Breast epithelium (tissue), 4 donors: ENCODE results near the gene ZNF831. TPM values are rescaled to one million over a fixed set of nuclear protein-coding genes. Genes with fewer than 3 reads are reported as not detected.

ENCODE experiments used
- DNase-seq, 2 donors: peaks; one replicate each; pipeline ENCODE4 v3.0.0-alpha.2; 2019; ENCODE audit warnings: low spot score in 2 of 2
- H3K27ac ChIP-seq, 2 donors: fragments of 200-600 bp; sonication (generic) in 1 of 2; one replicate each; pipeline ENCODE4 v1.5.1; 2016 to 2019; ENCODE audit warnings: mild to moderate bottlenecking in 1 of 2
- H3K27me3 ChIP-seq, 2 donors: fragments of 200-600 bp; sonication (generic) in 1 of 2; one replicate each; pipeline versions ENCODE4 v1.5.1 to v1.6.0; 2017 to 2019; ENCODE audit warnings: control low read depth in 1 of 2, mild to moderate bottlenecking in 1 of 2
- H3K36me3 ChIP-seq: fragments of 200-600 bp; one replicate; pipeline ENCODE4 v1.5.1; 2019
- H3K4me1 ChIP-seq, 2 donors: fragments of 200-600 bp; sonication (generic); one replicate each; pipeline ENCODE4 v1.5.1; 2016 to 2019; ENCODE audit warnings: control low read depth in 1 of 2
- H3K4me3 ChIP-seq, 3 donors: fragments of 200-600 bp; sonication (generic); 1 replicate in 2 of 3; 2 replicates in 1 of 3; pipeline ENCODE4 v1.5.1; 2016 to 2019; ENCODE audit warnings: mild to moderate bottlenecking in 3 of 3, moderate library complexity in 2 of 3
- H3K9me3 ChIP-seq, 2 donors: fragments of 200-600 bp; sonication (generic) in 1 of 2; one replicate each; pipeline ENCODE4 v1.5.1; 2016 to 2019; ENCODE audit warnings: control low read depth in 1 of 2
- CTCF ChIP-seq, 3 donors: fragments of 450-650 bp; IDR thresholded peaks; one replicate each; pipeline ENCODE4 v1.5.1; 2016 to 2017; ENCODE audit warnings: antibody characterized with exemption in 3 of 3, mild to moderate bottlenecking in 3 of 3, moderate library complexity in 3 of 3
- POLR2A ChIP-seq: fragments of 450-650 bp; IDR thresholded peaks from one replicate; pipeline ENCODE4 v1.6.1; 2016; ENCODE audit warnings: antibody characterized with exemption, mild to moderate bottlenecking, moderate library complexity
- POLR2AphosphoS5 ChIP-seq, 3 donors: sonication (generic); formaldehyde crosslinking; IDR thresholded peaks; one replicate each; pipeline ENCODE4 v1.6.1; 2017; ENCODE audit warnings: antibody characterized with exemption in 3 of 3
- intact Hi-C: fragments of 100-400 bp; cut with DNase I; formaldehyde crosslinking; loops from one replicate; pipeline ENCODE4 v1.15.1; 2023; ENCODE audit warnings: low total_unique reads
- total RNA-seq, 3 donors: library from RNA; depleted of rRNA; stranded (reverse); fragments of >200 nt; gene quantifications; one replicate each; pipeline ENCODE4 v1.1.0, GENCODE V29; 2016

ZNF831 gene
- total RNA-seq, 3 donors from 2014 or later = 0.48 to 1.6 (median 1.2) TPM

- TF ChIP-seq CTCF (IDR thresholded peaks at IDR 0.05) (no peak), POLR2AphosphoS5 (IDR thresholded peaks at IDR 0.05) (no peak), POLR2A (no peak)
- no peak overlapping the region for H3K4me3 ChIP-seq
- DNase-seq = no peak
- H3K27me3 ChIP-seq = peaks cover 0 to 46% of the 10 kb centered on the region in 2 donors
- H3K36me3 ChIP-seq = no peaks in the 10 kb centered on the region
- H3K4me1 ChIP-seq = no peaks in the 10 kb centered on the region
- H3K27ac ChIP-seq = no peak overlapping the region
- no peaks in the 10 kb centered on the region for H3K9me3 ChIP-seq
- intact Hi-C loops = no loop called here
Observed at GRCh38 chr20:59297686-59298085, 134.1 kb downstream of the ZNF831 start.

- peak overlapping the region; percentile 62 to 72 for H3K27ac ChIP-seq
- H3K4me3 ChIP-seq = peak overlapping the region in 2 of 3 donors; percentile 57 to 64
Observed at GRCh38 chr20:59299945-59300332, 136.3 kb downstream of the ZNF831 start.

GRCh38 chr20:59300333-59301081 is 136.9 kb downstream of the ZNF831 start, which contains the start of gene EDN3:
EDN3 (plus strand) TSS chr20:59300611; CDS start chr20:59300813, 202 bp downstream.
- no peak for DNase-seq
- TF ChIP-seq CTCF (IDR thresholded peaks at IDR 0.05) = no peak
- TF ChIP-seq POLR2A = no peak
- no peak for TF ChIP-seq POLR2AphosphoS5 (IDR thresholded peaks at IDR 0.05)
- Histone ChIP-seq H3K27me3 (peaks cover 0 to 37% of the 10 kb centered on the region in 2 donors), H3K4me3 (peak within 1 kb of the TSS in 2 of 3 donors; percentile 57 to 64), H3K36me3 (no peaks in the 10 kb centered on the region), H3K4me1 (no peaks in the 10 kb centered on the region), H3K9me3 (no peaks in the 10 kb centered on the region), H3K27ac (peak within 1 kb of the TSS; percentile 62 to 72)
- intact Hi-C loops = no loop called here

More at GRCh38 chr20:59299945-59300332, 136.3 kb downstream of the ZNF831 start:
- Histone ChIP-seq H3K36me3 (no peaks in the 10 kb centered on the region), H3K27me3 (peaks cover 0 to 37% of the 10 kb centered on the region in 2 donors), H3K4me1 (no peaks in the 10 kb centered on the region), H3K9me3 (no peaks in the 10 kb centered on the region)
- no peak for TF ChIP-seq CTCF (IDR thresholded peaks at IDR 0.05)
- peak in 1 of 3 donors; percentile 13 for TF ChIP-seq POLR2AphosphoS5 (IDR thresholded peaks at IDR 0.05)
- intact Hi-C loops = no loop called here
- DNase-seq = peak in 1 of 2 donors; percentile 72

- Histone ChIP-seq H3K4me3 (peak overlapping the region in 2 of 3 donors; percentile 57 to 64), H3K4me1 (no peaks in the 10 kb centered on the region), H3K9me3 (no peaks in the 10 kb centered on the region), H3K36me3 (no peaks in the 10 kb centered on the region), H3K27ac (no peak overlapping the region), H3K27me3 (peaks cover 0 to 37% of the 10 kb centered on the region in 2 donors)
- no peak for DNase-seq
- intact Hi-C loops = no loop called here
- TF ChIP-seq CTCF (IDR thresholded peaks at IDR 0.05) = no peak
- no peak for TF ChIP-seq POLR2A
- no peak for TF ChIP-seq POLR2AphosphoS5 (IDR thresholded peaks at IDR 0.05)
Observed at GRCh38 chr20:59301343-59302007, 137.9 kb downstream of the ZNF831 start.
